Pancreas (tissue), 10 donors: ENCODE results near the gene CLEC2D. TPM values are rescaled to one million over a fixed set of nuclear protein-coding genes. Genes with fewer than 3 reads are reported as not detected.
"Not testable (repeated sequence)": the region's sequence is repeated elsewhere in the genome, so short reads cannot be mapped to it uniquely, and the experiment has no call there.

Experiments used
- ATAC-seq, 4 donors: fragments of 200-7000 bp; cut with Tn5 transposase; one replicate each; pipeline versions ENCODE4 v1.8.0 to v1.9.1; 2020; ENCODE audit warnings: mild to moderate bottlenecking in 4 of 4, moderate library complexity in 4 of 4
- DNase-seq, 6 donors: peaks; one replicate each; pipeline ENCODE4 v3.0.0-alpha.2; 2020
- FAIRE-seq: peaks from 2 replicates; lab custom pipeline; 2012; peaks lifted over from hg19 to GRCh38; lab: Jason Lieb, UNC
- H3K27ac ChIP-seq, 4 donors: fragments of 200-600 bp; sonication (generic); 1 replicate in 3 of 4; 2 replicates in 1 of 4; pipeline versions ENCODE4 v1.5.0 to v1.8.0; 2020
- H3K27me3 ChIP-seq, 4 donors: fragments of 200-600 bp; one replicate each; pipeline ENCODE4 v1.8.0; 2021
- H3K36me3 ChIP-seq, 3 donors: fragments of 200-600 bp; sonication (generic) in 1 of 3; one replicate each; pipeline versions ENCODE4 v1.5.0 to v1.8.0; 2020 to 2021
- H3K4me1 ChIP-seq, 3 donors: fragments of 200-600 bp; one replicate each; pipeline ENCODE4 v1.8.0; 2021
- H3K4me3 ChIP-seq, 4 donors: fragments of 200-600 bp; sonication (generic) in 2 of 4; one replicate each; pipeline versions ENCODE4 v1.5.0 to v1.8.0; 2020 to 2021
- H3K9me3 ChIP-seq, 4 donors: fragments of 200-600 bp; one replicate each; pipeline ENCODE4 v1.8.0; 2021
- WGBS, 2 donors: extraction: QIAGEN DNeasy Blood & Tissue Kit; methylation state at CpG; one replicate each; pipeline ENCODE4 v1.1.7; 2013; 5-methylcytosine and 5-hydroxymethylcytosine counted together
- intact Hi-C, 3 donors: fragments of 100-400 bp; cut with DNase I; formaldehyde crosslinking; loops; one replicate each; pipeline versions ENCODE4 v1.11.1 to v1.14.2; 2022
- polyA plus RNA-seq, 2 donors: library from polyadenylated mRNA; stranded (reverse); fragments of 200-250 nt; gene quantifications; one replicate each; pipeline ENCODE4 v1.2.3, GENCODE V29; 2013
- total RNA-seq, 6 donors: library from RNA; stranded (reverse); fragmentation: NEBNext Ultra II Directional in 4 of 6; extraction: Animal tissue kit (Norgen Biotek cat#: 25700) in 4 of 6; gene quantifications; one replicate each; pipeline versions ENCODE4 v1.2.1 to v1.2.4, GENCODE V29; 2021 to 2023
- TF ChIP-seq, protein P1 (sequence below), 4 donors: fragments of 200-600 bp; sonication (generic) in 3 of 4; IDR thresholded peaks; one replicate each; pipeline versions ENCODE4 v1.5.0 to v1.8.0; 2021; ENCODE audit warnings: antibody characterized with exemption in 4 of 4
- donor health status: healthy with polysubstance abuse.
- donor health status: DM: no; HTN: no; CAD: no; lungs with moderate emphysema.
- donor health status: DM: no; HTN: no; CAD: no.
- donor health status: control.
- donor health status: control.
- donor health status: Bipolar disorder and iron deficiency.
- donor health status: DM: yes; HTN: yes; CAD: no.
- donor health status: DM: no; HTN: no; CAD: no.
- donor health status: DM: no; HTN: no; CAD: no.
- donor health status: DM: yes; HTN: yes; CAD: no.

The CLEC2D gene
- total and polyA plus RNA-seq, 8 donors: 1.1 to 5.7 (median 2.8) TPM

DNA sequence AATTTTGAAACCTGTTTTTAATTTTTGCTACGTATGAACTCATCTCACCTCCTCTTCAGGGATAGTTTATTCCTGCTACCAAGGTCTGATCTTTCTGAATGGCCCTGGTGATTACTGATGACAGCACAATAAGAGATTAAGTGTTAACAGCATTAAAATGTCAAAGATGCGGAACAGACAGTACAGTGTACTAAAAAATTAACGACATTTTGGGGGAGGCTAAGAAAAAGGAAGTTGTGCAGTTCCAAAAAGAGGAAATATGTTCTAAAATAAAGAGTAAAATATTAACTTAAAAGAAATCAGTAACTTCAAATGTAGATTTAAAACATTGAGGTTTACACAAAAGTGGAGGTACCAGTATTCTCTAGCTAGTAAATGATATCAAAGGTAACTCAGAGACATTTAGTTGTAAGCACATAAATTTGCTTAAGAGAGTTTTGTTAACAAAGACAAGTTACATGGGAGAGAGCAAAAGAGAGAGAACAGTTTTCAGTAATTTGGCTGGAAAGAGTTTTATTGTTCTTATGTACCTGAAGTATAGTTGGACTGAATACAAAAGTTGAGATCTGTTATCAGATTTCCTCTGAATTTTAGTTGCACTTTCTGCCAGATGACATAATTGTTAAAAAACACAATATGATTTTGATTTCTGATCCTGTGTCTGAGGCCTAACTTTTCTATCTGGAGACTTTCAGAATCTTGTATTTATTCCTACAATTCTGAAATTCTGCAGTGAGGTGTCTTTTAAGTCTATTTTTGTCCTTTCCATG, 67.6 kb downstream of the CLEC2D start:
- H3K4me3 ChIP-seq: no peak overlapping the region
- no peaks in the 10 kb centered on the region for H3K27me3 ChIP-seq
- TF ChIP-seq, protein P1, sequence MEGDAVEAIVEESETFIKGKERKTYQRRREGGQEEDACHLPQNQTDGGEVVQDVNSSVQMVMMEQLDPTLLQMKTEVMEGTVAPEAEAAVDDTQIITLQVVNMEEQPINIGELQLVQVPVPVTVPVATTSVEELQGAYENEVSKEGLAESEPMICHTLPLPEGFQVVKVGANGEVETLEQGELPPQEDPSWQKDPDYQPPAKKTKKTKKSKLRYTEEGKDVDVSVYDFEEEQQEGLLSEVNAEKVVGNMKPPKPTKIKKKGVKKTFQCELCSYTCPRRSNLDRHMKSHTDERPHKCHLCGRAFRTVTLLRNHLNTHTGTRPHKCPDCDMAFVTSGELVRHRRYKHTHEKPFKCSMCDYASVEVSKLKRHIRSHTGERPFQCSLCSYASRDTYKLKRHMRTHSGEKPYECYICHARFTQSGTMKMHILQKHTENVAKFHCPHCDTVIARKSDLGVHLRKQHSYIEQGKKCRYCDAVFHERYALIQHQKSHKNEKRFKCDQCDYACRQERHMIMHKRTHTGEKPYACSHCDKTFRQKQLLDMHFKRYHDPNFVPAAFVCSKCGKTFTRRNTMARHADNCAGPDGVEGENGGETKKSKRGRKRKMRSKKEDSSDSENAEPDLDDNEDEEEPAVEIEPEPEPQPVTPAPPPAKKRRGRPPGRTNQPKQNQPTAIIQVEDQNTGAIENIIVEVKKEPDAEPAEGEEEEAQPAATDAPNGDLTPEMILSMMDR (IDR thresholded peaks at IDR 0.05): no peak
- peak overlapping the region in 3 of 4 donors; percentile 3 to 75 (median 22) for H3K27ac ChIP-seq
- intact Hi-C loops: no loop called here
- no peak for DNase-seq
- H3K9me3 ChIP-seq: no peaks in the 10 kb centered on the region
- no peaks in the 10 kb centered on the region for H3K36me3 ChIP-seq
- peaks cover 0 to 9% (median 0%) of the 10 kb centered on the region in 3 donors for H3K4me1 ChIP-seq
- no peak for FAIRE-seq
- 42 to 43% methylated on average over 3 of the region's 3 CpGs for WGBS, 2 donors
- ATAC-seq: peak in 2 of 4 donors; percentile 22 to 34

DNA sequence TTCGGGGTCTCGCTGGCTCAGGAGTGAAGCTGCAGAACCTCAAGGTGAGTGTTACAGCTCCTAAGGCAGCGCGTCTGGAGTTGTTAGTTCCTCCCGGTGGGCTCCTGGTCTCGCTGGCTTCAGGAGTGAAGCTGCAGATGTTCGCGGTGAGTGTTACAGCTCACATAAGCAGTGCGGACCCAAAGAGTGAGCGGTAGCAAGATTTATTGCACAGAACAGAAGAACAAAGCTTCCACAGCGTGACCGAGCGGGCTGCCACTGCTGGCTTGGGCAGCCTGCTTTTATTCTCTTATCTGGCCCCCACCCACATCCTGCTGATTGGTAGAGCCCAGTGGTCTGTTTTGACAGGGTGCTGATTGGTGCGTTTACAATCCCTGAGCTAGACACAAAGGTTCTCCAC, 69.4 kb downstream of the CLEC2D start:
- DNase-seq, H3K27ac ChIP-seq, intact Hi-C loops, H3K9me3 ChIP-seq, ATAC-seq, H3K4me3 ChIP-seq, H3K4me1 ChIP-seq, FAIRE-seq, H3K27me3 ChIP-seq, H3K36me3 ChIP-seq: not testable (repeated sequence)
- WGBS, 2 donors: 84 to 88% methylated on average over 14 of the region's 14 CpGs

DNA sequence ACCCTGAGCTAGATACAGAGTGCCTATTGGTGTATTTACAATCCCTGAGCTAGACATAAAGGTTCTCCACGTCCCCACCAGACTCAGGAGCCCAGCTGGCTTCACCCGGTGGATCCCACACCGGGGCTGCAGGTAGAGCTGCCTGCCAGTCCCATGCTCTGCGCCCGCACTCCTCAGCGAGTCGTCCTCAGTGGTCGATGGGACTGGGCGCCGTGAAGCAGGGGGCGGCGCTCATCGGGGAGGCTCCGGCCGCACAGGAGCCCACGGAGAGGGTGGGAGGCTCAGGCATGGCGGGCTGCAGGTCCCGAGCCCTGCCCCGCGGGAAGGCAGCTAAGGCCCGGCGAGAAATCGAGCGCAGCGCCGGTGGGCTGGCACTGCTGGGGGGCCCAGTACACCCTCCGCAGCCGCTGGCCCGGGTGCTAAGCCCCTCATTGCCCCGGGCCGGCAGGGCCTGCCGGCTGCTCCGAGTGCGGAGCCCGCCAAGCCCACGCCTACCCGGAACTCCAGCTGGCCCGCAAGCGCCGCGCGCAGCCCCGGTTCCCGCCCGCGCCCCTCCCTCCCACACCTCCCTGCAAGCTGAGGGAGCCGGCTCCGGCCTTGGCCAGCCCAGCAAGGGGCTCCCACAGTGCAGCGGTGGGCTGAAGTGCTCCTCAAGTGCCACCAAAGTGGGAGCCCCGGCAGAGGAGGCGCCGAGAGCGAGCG, 70.0 kb downstream of the CLEC2D start:
- FAIRE-seq: not testable (repeated sequence)
- H3K4me3 ChIP-seq: peak overlapping the region in 3 of 4 donors; percentile 14 to 40 (median 25)

DNA sequence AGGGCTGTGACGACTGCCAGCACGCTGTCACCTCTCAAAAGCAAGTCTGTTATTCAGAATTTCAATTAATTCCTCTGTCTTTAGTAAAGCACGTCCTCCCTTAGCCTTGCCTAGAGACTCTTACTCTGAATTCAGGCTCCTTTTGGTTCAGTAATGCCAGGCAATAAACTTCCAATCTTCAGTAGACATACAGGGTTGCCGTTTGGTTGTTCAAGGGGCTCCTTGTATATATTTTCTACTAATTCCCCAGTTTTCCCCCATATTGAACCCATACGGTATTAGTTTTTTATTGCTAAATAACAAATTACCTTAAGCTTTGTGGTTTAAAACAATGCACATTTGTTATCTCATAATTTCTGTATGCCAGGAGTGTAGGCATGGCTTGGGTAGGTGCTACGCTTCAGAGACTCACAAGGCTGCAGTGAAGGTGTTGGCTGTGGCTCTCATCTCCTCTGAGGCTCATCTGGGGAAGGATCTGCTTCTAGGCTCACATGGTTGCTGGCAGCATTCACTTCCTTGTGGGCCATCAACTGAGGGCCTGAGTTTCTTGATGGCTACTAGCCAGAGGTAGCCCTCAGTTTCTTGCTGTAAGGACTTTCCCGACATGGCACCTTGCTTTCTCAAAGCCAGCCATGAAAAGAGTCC, 70.7 kb downstream of the CLEC2D start:
- FAIRE-seq (no peak), ATAC-seq (peak in 3 of 4 donors; percentile 66 to 70 (median 69)), DNase-seq (no peak)
- TF ChIP-seq, protein P1 (IDR thresholded peaks at IDR 0.05): no peak
- Histone ChIP-seq H3K9me3 (no peaks in the 10 kb centered on the region), H3K4me1 (peaks cover 0 to 9% (median 7%) of the 10 kb centered on the region in 3 donors), H3K27ac (peak overlapping the region in 3 of 4 donors; percentile 36 to 58 (median 42)), H3K4me3 (peak overlapping the region in 3 of 4 donors; percentile 14 to 40 (median 25)), H3K27me3 (no peaks in the 10 kb centered on the region), H3K36me3 (no peaks in the 10 kb centered on the region)
- intact Hi-C loops: no loop called here
- WGBS, 2 donors: 51 to 64% methylated on average over 7 of the region's 7 CpGs

More for the DNA sequence above, 70.0 kb downstream of the CLEC2D start:
- H3K27ac ChIP-seq: peak overlapping the region in 3 of 4 donors; percentile 36 to 58 (median 42)
- ATAC-seq: peak in 3 of 4 donors; percentile 54 to 68 (median 63)
- WGBS, 2 donors: 60 to 63% methylated on average over 38 to 54 of the region's 54 CpGs
- H3K27me3 ChIP-seq, H3K9me3 ChIP-seq, H3K36me3 ChIP-seq, H3K4me1 ChIP-seq, intact Hi-C loops: not testable (repeated sequence)
- peak; percentile 21 to 77 (median 48) for DNase-seq

DNA sequence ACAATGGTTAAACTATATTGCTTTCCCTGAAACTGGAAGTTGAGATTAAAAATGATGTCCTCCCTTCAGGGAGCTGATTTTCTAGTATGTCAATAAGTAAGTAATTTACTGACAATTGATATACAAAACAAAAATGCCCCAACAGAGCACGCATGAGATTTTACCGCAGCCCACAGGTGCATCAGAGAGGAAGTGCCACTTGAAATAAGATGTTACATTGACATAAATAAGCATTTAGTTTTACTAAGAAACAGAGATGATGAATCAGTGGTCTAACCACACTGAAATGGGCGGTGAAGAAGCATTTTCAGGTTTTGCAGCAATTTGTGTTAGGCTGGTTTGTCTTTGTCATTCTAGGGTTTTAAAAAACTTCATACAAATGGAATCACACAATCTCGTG, 72.2 kb downstream of the CLEC2D start:
- DNase-seq (no peak), FAIRE-seq (no peak), ATAC-seq (no peak)
- H3K36me3 ChIP-seq: no peaks in the 10 kb centered on the region
- H3K4me1 ChIP-seq: peaks cover 0 to 9% (median 7%) of the 10 kb centered on the region in 3 donors
- intact Hi-C loops: no loop called here
- 75 to 80% methylated on average over 4 of the region's 4 CpGs for WGBS, 2 donors
- H3K27ac ChIP-seq: no peak overlapping the region
- H3K4me3 ChIP-seq: no peak overlapping the region
- TF ChIP-seq, protein P1 (IDR thresholded peaks at IDR 0.05): no peak
- no peaks in the 10 kb centered on the region for H3K9me3 ChIP-seq
- H3K27me3 ChIP-seq: no peaks in the 10 kb centered on the region
